ENCODE results near the gene GNG12. TPM values are rescaled to one million over a fixed set of nuclear protein-coding genes. Genes with fewer than 3 reads are reported as not detected.
"Not testable (repeated sequence)": the region's sequence is repeated elsewhere in the genome, so short reads cannot be mapped to it uniquely, and the experiment has no call there.

Gene GNG12
- total and polyA plus RNA-seq, 7 donors, result 41.9 to 116 (median 47.8) TPM

GRCh38 chr1:67734323-67734690 is 99.0 kb downstream of the GNG12 start:
- no peak overlapping the region for H3K4me3 ChIP-seq
- TF ChIP-seq POLR2AphosphoS5 (IDR thresholded peaks at IDR 0.05) (no peak), EP300 (IDR thresholded peaks at IDR 0.05) (no peak), POLR2A (IDR thresholded peaks at IDR 0.05) (no peak), CTCF (IDR thresholded peaks at IDR 0.05) (no peak)
- peaks cover 0 to 20% (median 17%) of the 10 kb centered on the region in 4 donors for H3K4me1 ChIP-seq
- no peaks in the 10 kb centered on the region for H3K27me3 ChIP-seq
- no peaks in the 10 kb centered on the region for H3K36me3 ChIP-seq
- DNase-seq, result no peak
- intact Hi-C loops (cut with DNase I), result no loop called here
- no peak overlapping the region for H3K27ac ChIP-seq
- WGBS, 2 donors, result 82 to 90% methylated on average over 3 of the region's 3 CpGs
- H3K9me3 ChIP-seq, result no peaks in the 10 kb centered on the region

GRCh38 chr1:67733681-67734322 is 99.5 kb downstream of the GNG12 start:
- intact Hi-C loops (cut with DNase I), result no loop called here
- Histone ChIP-seq H3K9me3 (no peaks in the 10 kb centered on the region), H3K4me3 (no peak overlapping the region), H3K36me3 (no peaks in the 10 kb centered on the region), H3K27ac (no peak overlapping the region), H3K27me3 (no peaks in the 10 kb centered on the region), H3K4me1 (peaks cover 0 to 20% (median 17%) of the 10 kb centered on the region in 4 donors)
- TF ChIP-seq POLR2A (IDR thresholded peaks at IDR 0.05) (no peak), EP300 (IDR thresholded peaks at IDR 0.05) (no peak), CTCF (IDR thresholded peaks at IDR 0.05) (no peak), POLR2AphosphoS5 (IDR thresholded peaks at IDR 0.05) (no peak)
- DNase-seq, result no peak
- WGBS, 2 donors, result 46 to 71% methylated on average over 4 of the region's 4 CpGs

GRCh38 chr1:67732750-67733151 is 100.5 kb downstream of the GNG12 start:
- Histone ChIP-seq H3K4me1 (peaks cover 0 to 20% (median 17%) of the 10 kb centered on the region in 4 donors), H3K27ac (no peak overlapping the region), H3K9me3 (no peaks in the 10 kb centered on the region), H3K27me3 (no peaks in the 10 kb centered on the region), H3K36me3 (no peaks in the 10 kb centered on the region), H3K4me3 (no peak overlapping the region)
- WGBS, 2 donors, result 65 to 67% methylated on average over 6 of the region's 6 CpGs
- DNase-seq, result no peak
- intact Hi-C loops (cut with DNase I), result no loop called here
- no peak for TF ChIP-seq POLR2A (IDR thresholded peaks at IDR 0.05)
- no peak for TF ChIP-seq CTCF (IDR thresholded peaks at IDR 0.05)
- no peak for TF ChIP-seq POLR2AphosphoS5 (IDR thresholded peaks at IDR 0.05)
- TF ChIP-seq EP300 (IDR thresholded peaks at IDR 0.05), result no peak

- DNase-seq, result no peak
- H3K36me3 ChIP-seq, result no peaks in the 10 kb centered on the region
- no peaks in the 10 kb centered on the region for H3K9me3 ChIP-seq
- TF ChIP-seq EP300 (IDR thresholded peaks at IDR 0.05) (no peak), CTCF (IDR thresholded peaks at IDR 0.05) (no peak), POLR2A (IDR thresholded peaks at IDR 0.05) (no peak), POLR2AphosphoS5 (IDR thresholded peaks at IDR 0.05) (no peak)
- no peak overlapping the region for H3K4me3 ChIP-seq
- H3K27me3 ChIP-seq, result no peaks in the 10 kb centered on the region
- peaks cover 0 to 14% (median 11%) of the 10 kb centered on the region in 4 donors for H3K4me1 ChIP-seq
- no peak overlapping the region for H3K27ac ChIP-seq
- WGBS, 2 donors, result 88% methylated on average over 2 of the region's 2 CpGs
- intact Hi-C loops (cut with DNase I), result no loop called here
Measured at GRCh38 chr1:67731322-67731721, 101.9 kb downstream of the GNG12 start.

GRCh38 chr1:67730312-67730711 is 103.0 kb downstream of the GNG12 start:
- DNase-seq; H3K4me1 ChIP-seq; H3K9me3 ChIP-seq; H3K36me3 ChIP-seq; H3K27me3 ChIP-seq; H3K4me3 ChIP-seq; H3K27ac ChIP-seq; intact Hi-C loops (cut with DNase I): not testable (repeated sequence)
- WGBS, 2 donors, result 89 to 92% methylated on average over 9 of the region's 9 CpGs
